Measurements from ENCODE around the gene CCR7. TPM values are rescaled to one million over a fixed set of nuclear protein-coding genes. Genes with fewer than 3 reads are reported as not detected.
A peak's percentile ranks its signal among the peaks of the same experiment; 100 is the strongest.

Gene CCR7, protein sequence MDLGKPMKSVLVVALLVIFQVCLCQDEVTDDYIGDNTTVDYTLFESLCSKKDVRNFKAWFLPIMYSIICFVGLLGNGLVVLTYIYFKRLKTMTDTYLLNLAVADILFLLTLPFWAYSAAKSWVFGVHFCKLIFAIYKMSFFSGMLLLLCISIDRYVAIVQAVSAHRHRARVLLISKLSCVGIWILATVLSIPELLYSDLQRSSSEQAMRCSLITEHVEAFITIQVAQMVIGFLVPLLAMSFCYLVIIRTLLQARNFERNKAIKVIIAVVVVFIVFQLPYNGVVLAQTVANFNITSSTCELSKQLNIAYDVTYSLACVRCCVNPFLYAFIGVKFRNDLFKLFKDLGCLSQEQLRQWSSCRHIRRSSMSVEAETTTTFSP
- 100 to 1,000 TPM; 571 to 574 TPM for total RNA-seq
- 1,000 to 10,000 TPM in 2 of 3 donors, 100 to 1,000 TPM in 1; 897 to 2,008 (median 1,531) TPM for polyA plus RNA-seq
- total RNA-seq = 180 to 719 (median 487) reads per million in 6 experiments

GRCh38 chr17:40564883-40565768 is at the start of gene CCR7:
Gene CCR7 (minus strand): TSS chr17:40565472. CDS start chr17:40565409, 63 bp downstream.
- peaks cover 49 to 54% (median 52%) of the 10 kb centered on the region in 3 donors for H3K36me3 Mint-ChIP-seq
- peak; percentile 77 to 97 (median 90) for DNase-seq

DNA sequence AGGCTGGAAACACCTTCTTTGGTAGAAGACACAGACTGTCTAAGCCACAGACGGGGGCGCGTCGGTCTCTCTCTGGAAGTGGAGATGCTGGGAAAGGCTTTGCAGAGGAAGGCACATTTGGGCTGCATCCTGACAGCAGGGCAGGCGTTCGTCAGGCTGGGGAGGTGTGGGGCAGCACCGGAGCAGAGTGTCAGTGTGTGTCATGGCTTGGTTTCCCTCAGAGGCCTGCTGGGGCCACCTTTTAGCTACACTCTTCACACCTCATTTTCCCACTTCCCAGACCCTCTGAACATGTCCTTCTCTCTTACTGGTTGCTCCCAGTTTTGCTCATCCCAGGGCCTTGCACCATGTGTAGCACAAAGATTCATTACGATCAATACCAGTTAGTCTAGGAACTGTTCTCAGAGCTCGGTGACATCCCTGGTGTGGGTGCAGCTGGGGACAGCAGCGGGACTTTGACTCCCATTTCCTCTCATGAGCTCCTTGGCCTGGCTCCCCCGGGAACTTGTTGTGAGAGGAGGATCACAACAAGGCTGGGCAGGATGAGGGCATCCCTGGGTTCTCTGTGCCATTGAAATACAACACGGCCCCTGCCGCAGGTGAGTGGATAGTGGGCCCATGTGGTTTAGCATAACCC is 49.3 kb upstream of the CCR7 start:
- H3K27ac Mint-ChIP-seq = peak overlapping the region; percentile 93 to 100 (median 98)
- no peak for ATAC-seq
- no peaks in the 10 kb centered on the region for H3K9me3 Mint-ChIP-seq
- H3K36me3 Mint-ChIP-seq = no peaks in the 10 kb centered on the region
- H3K4me3 Mint-ChIP-seq = peak overlapping the region; percentile 67 to 90 (median 85)
- H3K27me3 Mint-ChIP-seq = no peaks in the 10 kb centered on the region
- peak in 1 of 10 donors; percentile 60 for DNase-seq
- POLR2A ChIA-PET = interaction anchor here (0.7 to 31.1 kb wide), 19 partner anchors 9 to 308 kb away, joined by 3 to 2269 read pairs (median 6); partner anchors contain the start of genes CCR7, SMARCE1 and TOP2A
- H3K4me1 Mint-ChIP-seq = peaks cover 35 to 81% (median 80%) of the 10 kb centered on the region in 4 donors

More at GRCh38 chr17:40564883-40565768, at the start of gene CCR7:
- peak within 1 kb of the TSS; percentile 95 to 100 (median 100) for H3K27ac Mint-ChIP-seq
- peaks cover 0 to 10% (median 0%) of the 10 kb centered on the region in 9 donors for H3K9me3 Mint-ChIP-seq
- peaks cover 42 to 88% (median 64%) of the 10 kb centered on the region in 4 donors for H3K4me1 Mint-ChIP-seq
- H3K4me3 Mint-ChIP-seq = peak within 1 kb of the TSS; percentile 91 to 100 (median 97)
- ATAC-seq = peak; percentile 52 to 61
- POLR2A ChIA-PET = interaction anchor here (1.2 to 37.3 kb wide), 12 partner anchors 9 to 1124 kb away, joined by 3 to 2269 read pairs (median 27); partner anchors contain the start of genes EIF1 and SMARCE1
- no peaks in the 10 kb centered on the region for H3K27me3 Mint-ChIP-seq

- peak overlapping the region; percentile 77 to 94 (median 91) for H3K4me3 Mint-ChIP-seq
- peaks cover 41 to 91% (median 85%) of the 10 kb centered on the region in 4 donors for H3K4me1 Mint-ChIP-seq
- peak overlapping the region; percentile 95 to 100 (median 100) for H3K27ac Mint-ChIP-seq
- POLR2A ChIA-PET = interaction anchor here (0.7 to 31.1 kb wide), 14 partner anchors 9 to 1075 kb away, joined by 3 to 2269 read pairs (median 14); partner anchors contain the start of genes CCR7, EIF1 and TOP2A
- no peaks in the 10 kb centered on the region for H3K9me3 Mint-ChIP-seq
- no peak for ATAC-seq
- H3K36me3 Mint-ChIP-seq = no peaks in the 10 kb centered on the region
- no peaks in the 10 kb centered on the region for H3K27me3 Mint-ChIP-seq
- DNase-seq = no peak
Measured at GRCh38 chr17:40613467-40614154, 48.3 kb upstream of the CCR7 start.

DNA sequence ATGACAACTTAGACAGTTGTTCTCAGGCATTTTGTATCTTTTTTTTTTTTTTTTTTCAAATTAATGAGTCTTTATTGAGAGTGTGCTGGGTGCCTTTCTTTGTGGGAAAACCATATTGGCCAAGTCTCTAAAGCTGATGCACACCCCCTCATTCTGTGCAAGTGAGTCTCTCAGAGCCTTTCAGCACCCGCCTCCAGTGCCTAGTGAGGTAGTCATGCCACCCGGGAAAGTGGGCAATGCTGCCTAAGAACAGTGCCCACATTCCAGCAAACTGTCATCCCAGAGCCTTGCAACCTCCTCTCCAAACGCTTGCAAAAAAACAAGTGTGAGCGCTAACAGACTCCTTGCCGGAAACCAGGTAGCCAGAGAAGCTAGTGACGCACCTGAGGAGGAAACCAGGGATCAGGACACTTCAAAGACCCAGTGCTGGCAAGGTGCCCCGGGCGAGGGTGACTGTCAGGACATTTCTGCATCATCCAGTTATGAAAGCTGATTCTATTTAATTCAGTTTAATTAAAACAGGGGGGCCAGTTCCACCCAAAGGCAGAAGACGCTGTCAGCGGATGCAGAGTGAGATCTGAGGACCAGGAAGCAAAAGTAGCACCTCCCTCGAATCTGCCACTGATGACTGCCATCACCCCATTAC is 47.5 kb upstream of the CCR7 start:
- POLR2A ChIA-PET = interaction anchor here (0.7 to 31.1 kb wide), 11 partner anchors 8 to 1076 kb away, joined by 3 to 2269 read pairs (median 3); partner anchors contain the start of genes CCR7 and EIF1
- Mint-ChIP-seq H3K36me3 (no peaks in the 10 kb centered on the region), H3K27ac (peak overlapping the region; percentile 95 to 100 (median 100)), H3K4me3 (peak overlapping the region; percentile 77 to 94 (median 91)), H3K27me3 (no peaks in the 10 kb centered on the region), H3K9me3 (no peaks in the 10 kb centered on the region), H3K4me1 (peaks cover 45 to 98% (median 92%) of the 10 kb centered on the region in 4 donors)
- DNase-seq (peak; percentile 57 to 93 (median 86)), ATAC-seq (peak; percentile 41 to 56)

DNA sequence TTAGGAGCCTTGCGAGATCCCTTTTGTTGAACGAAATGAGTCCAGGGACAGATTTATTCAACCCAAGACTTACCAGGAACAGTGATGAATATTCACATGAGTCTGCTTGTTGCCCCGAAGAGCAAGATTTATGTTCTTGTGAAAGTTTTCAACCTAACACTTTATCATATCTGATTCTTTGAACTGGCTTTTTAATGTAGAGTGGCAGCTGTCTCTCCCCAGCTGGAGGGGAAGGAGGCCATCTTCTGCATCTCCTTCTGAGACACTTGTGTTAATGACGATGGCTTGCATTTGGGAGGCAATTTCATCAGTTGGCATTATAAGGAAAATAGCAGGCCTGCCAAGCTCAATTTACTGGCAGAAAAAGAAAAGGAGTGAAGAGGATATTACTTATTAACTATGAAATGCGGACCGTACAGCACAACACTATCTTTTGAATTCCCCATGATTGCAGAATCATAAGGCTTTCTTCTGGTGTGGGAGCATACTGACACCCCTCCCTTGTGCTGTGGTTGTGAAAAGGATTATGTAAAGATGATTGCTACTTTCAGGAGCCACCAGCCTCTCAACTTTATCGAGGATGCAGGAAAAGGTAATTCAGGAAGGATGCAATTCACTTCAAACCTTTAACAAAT is 46.7 kb upstream of the CCR7 start:
- POLR2A ChIA-PET = interaction anchor here (0.7 to 31.1 kb wide), 9 partner anchors 7 to 289 kb away, joined by 3 to 2269 read pairs (median 56); partner anchors contain the start of gene CCR7
- H3K4me1 Mint-ChIP-seq = peaks cover 47 to 98% (median 95%) of the 10 kb centered on the region in 4 donors
- H3K36me3 Mint-ChIP-seq = no peaks in the 10 kb centered on the region
- ATAC-seq = no peak
- H3K4me3 Mint-ChIP-seq = peak overlapping the region; percentile 55 to 94 (median 81)
- peak in 3 of 10 donors; percentile 40 to 61 (median 43) for DNase-seq
- peak overlapping the region; percentile 95 to 100 (median 100) for H3K27ac Mint-ChIP-seq
- no peaks in the 10 kb centered on the region for H3K27me3 Mint-ChIP-seq
- no peaks in the 10 kb centered on the region for H3K9me3 Mint-ChIP-seq

DNA sequence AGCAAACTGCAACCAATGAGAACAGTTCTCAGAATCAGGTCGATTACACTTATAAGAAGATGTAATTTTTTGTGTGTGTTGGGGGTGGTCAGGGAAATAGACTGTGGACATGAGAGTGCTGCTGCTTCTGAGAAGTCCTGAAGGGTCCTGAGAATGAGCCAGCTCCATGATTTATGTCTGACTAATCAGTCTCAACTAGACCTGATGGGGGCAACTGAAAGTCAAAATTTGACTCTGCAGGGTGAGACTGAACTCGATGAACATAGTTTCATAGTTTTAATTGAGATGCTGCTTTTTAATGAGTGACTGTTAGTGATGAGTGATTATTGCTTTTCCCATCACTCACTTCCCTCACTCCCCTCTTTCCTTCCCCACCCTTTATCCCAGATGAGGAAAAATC is 45.1 kb upstream of the CCR7 start:
- Mint-ChIP-seq H3K27me3 (no peaks in the 10 kb centered on the region), H3K9me3 (no peaks in the 10 kb centered on the region), H3K4me3 (peak overlapping the region in 9 of 10 donors; percentile 19 to 89 (median 55)), H3K36me3 (no peaks in the 10 kb centered on the region), H3K27ac (peak overlapping the region; percentile 95 to 100 (median 100)), H3K4me1 (peaks cover 40 to 96% (median 93%) of the 10 kb centered on the region in 4 donors)
- DNase-seq (no peak), ATAC-seq (no peak)
- POLR2A ChIA-PET = interaction anchor here (0.7 to 31.1 kb wide), 6 partner anchors 5 to 57 kb away, joined by 4 to 2269 read pairs (median 92); partner anchors contain the start of gene CCR7

DNA sequence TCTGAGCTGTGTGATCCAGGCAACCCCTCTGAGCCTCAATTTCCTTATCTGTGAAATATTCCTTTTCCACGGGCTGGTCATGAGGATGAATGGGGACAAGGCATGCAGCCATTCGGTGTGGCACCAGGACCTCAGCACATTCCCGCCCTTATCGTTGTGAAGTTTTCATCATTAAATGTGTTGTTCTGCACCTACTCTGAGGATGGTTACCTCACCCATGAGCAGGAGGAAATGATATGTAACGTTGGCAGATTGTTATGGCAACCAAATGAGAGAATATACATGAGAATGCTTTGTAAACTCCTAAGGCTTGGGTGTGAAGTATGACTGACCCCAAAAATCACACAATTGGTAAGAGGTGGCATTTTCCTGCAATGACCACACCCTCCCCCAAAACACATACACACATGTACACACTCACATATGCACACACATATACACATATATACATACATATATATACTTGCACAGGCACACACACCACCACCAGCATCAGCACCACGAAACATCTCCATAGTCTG is 42.8 kb upstream of the CCR7 start:
- H3K9me3 Mint-ChIP-seq = no peaks in the 10 kb centered on the region
- H3K4me3 Mint-ChIP-seq = peak overlapping the region; percentile 65 to 86 (median 80)
- DNase-seq (peak in 8 of 10 donors; percentile 45 to 88 (median 79)), ATAC-seq (peak; percentile 53 to 70)
- peak overlapping the region; percentile 95 to 100 (median 100) for H3K27ac Mint-ChIP-seq
- POLR2A ChIA-PET = interaction anchor here (1.2 to 31.1 kb wide), 9 partner anchors 6 to 286 kb away, joined by 3 to 2269 read pairs (median 9); partner anchors contain the start of gene CCR7
- H3K27me3 Mint-ChIP-seq = no peaks in the 10 kb centered on the region
- H3K36me3 Mint-ChIP-seq = no peaks in the 10 kb centered on the region
- peaks cover 44 to 98% (median 93%) of the 10 kb centered on the region in 4 donors for H3K4me1 Mint-ChIP-seq

GRCh38 chr17:40607641-40608040 is 42.4 kb upstream of the CCR7 start:
- DNase-seq (peak in 8 of 10 donors; percentile 54 to 85 (median 76)), ATAC-seq (peak; percentile 35 to 59)
- H3K36me3 Mint-ChIP-seq = no peaks in the 10 kb centered on the region
- no peaks in the 10 kb centered on the region for H3K27me3 Mint-ChIP-seq
- H3K4me1 Mint-ChIP-seq = peaks cover 47 to 98% (median 93%) of the 10 kb centered on the region in 4 donors
- POLR2A ChIA-PET = interaction anchor here (1.0 to 31.1 kb wide), 11 partner anchors 7 to 285 kb away, joined by 3 to 2269 read pairs (median 7); partner anchors contain the start of gene CCR7
- no peaks in the 10 kb centered on the region for H3K9me3 Mint-ChIP-seq
- H3K4me3 Mint-ChIP-seq = peak overlapping the region; percentile 65 to 86 (median 80)
- H3K27ac Mint-ChIP-seq = peak overlapping the region; percentile 95 to 100 (median 100)

DNA sequence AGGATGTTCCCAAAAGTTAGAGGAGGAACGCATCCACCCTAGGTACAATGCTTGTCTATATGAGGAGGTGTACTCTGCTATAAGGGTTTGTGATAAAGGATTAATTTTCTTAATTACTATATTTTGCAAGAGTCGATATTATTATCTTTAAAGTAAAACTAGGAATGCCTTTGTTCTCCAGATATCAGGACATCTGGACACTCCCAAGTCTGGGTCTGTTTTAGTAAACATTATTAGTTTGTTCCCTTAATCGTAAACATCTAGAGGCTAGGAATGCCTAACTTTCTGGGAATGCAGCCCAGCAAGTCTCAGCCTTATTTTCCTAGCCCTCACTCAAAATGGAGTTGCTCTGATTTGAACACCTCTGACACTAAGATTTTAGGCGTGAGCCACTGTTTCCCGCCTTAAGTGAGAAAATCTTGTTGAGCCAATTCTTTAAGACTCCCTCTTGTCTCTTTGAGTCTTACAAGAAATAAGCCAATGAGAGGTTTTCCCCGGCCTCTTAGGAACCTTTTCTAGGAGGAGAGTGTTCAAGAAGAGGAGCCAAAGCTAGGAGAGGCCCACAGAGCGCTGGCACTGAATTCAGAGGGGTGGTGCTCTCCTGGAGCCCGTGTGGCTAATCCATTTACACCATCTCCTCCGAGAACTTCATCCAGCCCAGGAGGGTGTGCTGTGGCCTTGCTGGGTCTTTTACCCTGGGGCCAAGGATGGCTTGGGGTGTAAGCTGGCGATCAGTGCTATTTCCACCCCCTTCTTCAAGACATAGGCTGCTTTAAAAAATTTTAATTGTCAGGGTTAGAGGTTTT is 41.5 kb upstream of the CCR7 start:
- Mint-ChIP-seq H3K36me3 (no peaks in the 10 kb centered on the region), H3K9me3 (no peaks in the 10 kb centered on the region), H3K27ac (peak overlapping the region; percentile 95 to 100 (median 100)), H3K4me3 (peak overlapping the region in 9 of 10 donors; percentile 71 to 90 (median 84)), H3K27me3 (no peaks in the 10 kb centered on the region), H3K4me1 (peaks cover 44 to 99% (median 94%) of the 10 kb centered on the region in 4 donors)
- ATAC-seq (no peak), DNase-seq (peak in 2 of 10 donors; percentile 1 to 52)
- POLR2A ChIA-PET = interaction anchor here (0.6 to 31.1 kb wide), 13 partner anchors 8 to 1705 kb away, joined by 3 to 2269 read pairs (median 7); partner anchors contain the start of gene CCR7

All from naive thymus-derived CD8-positive, alpha-beta T cell (primary cell).